Measurements from ENCODE around the gene SLC30A7. TPM values are rescaled to one million over a fixed set of nuclear protein-coding genes. Genes with fewer than 3 reads are reported as not detected.

SLC30A7 gene
- total RNA-seq, 6 experiments from 2014 or later = 27.7 to 36.8 (median 34.8) TPM

GRCh38 chr1:100959502-100960060, 63.7 kb downstream of the SLC30A7 start:
- Mint-ChIP-seq H3K27ac (peak overlapping the region; percentile 69), H3K4me1 (ENCODE audit: low read depth) (peaks cover 46% of the 10 kb centered on the region), H3K27me3 (ENCODE audit: insufficient read depth) (no peaks in the 10 kb centered on the region), H3K36me3 (ENCODE audit: low read depth) (peaks cover 24% of the 10 kb centered on the region), H3K9me3 (no peaks in the 10 kb centered on the region), H3K4me3 (0 out of 2 replicates have a peak overlapping the region, but pooled peaks have one; percentile 6)
- no peak for TF ChIP-seq CTCF (IDR thresholded peaks at IDR 0.05)
- peak; percentile 14 for DNase-seq

GRCh38 chr1:100960098-100960497, 64.2 kb downstream of the SLC30A7 start:
- Mint-ChIP-seq H3K27ac (peak overlapping the region; percentile 69), H3K4me1 (ENCODE audit: low read depth) (peaks cover 42% of the 10 kb centered on the region), H3K4me3 (no peak overlapping the region), H3K9me3 (no peaks in the 10 kb centered on the region), H3K36me3 (ENCODE audit: low read depth) (peaks cover 24% of the 10 kb centered on the region), H3K27me3 (ENCODE audit: insufficient read depth) (no peaks in the 10 kb centered on the region)
- no peak for DNase-seq
- no peak for TF ChIP-seq CTCF (IDR thresholded peaks at IDR 0.05)

GRCh38 chr1:100968621-100969020, 72.7 kb downstream of the SLC30A7 start:
- H3K27me3 Mint-ChIP-seq (ENCODE audit: insufficient read depth) = no peaks in the 10 kb centered on the region
- H3K36me3 Mint-ChIP-seq (ENCODE audit: low read depth) = peaks cover 6% of the 10 kb centered on the region; the same call in 1 of the 2 replicates
- no peak for DNase-seq
- no peak overlapping the region for H3K27ac Mint-ChIP-seq
- no peak overlapping the region for H3K4me3 Mint-ChIP-seq
- H3K9me3 Mint-ChIP-seq = no peaks in the 10 kb centered on the region
- TF ChIP-seq CTCF (IDR thresholded peaks at IDR 0.05) = no peak
- H3K4me1 Mint-ChIP-seq (ENCODE audit: low read depth) = peaks cover 17% of the 10 kb centered on the region

GRCh38 chr1:100969327-100969726, 73.4 kb downstream of the SLC30A7 start:
- no peak for TF ChIP-seq CTCF (IDR thresholded peaks at IDR 0.05)
- no peak for DNase-seq
- Mint-ChIP-seq H3K4me1 (ENCODE audit: low read depth) (peaks cover 17% of the 10 kb centered on the region), H3K4me3 (no peak overlapping the region), H3K27ac (no peak overlapping the region), H3K27me3 (ENCODE audit: insufficient read depth) (no peaks in the 10 kb centered on the region), H3K36me3 (ENCODE audit: low read depth) (peaks cover 6% of the 10 kb centered on the region; the same call in 1 of the 2 replicates), H3K9me3 (no peaks in the 10 kb centered on the region)

- peaks cover 19% of the 10 kb centered on the region for H3K4me1 Mint-ChIP-seq (ENCODE audit: low read depth)
- H3K9me3 Mint-ChIP-seq = no peaks in the 10 kb centered on the region
- no peak for TF ChIP-seq CTCF (IDR thresholded peaks at IDR 0.05)
- no peak overlapping the region for H3K27ac Mint-ChIP-seq
- H3K27me3 Mint-ChIP-seq (ENCODE audit: insufficient read depth) = no peaks in the 10 kb centered on the region
- peaks cover 11% of the 10 kb centered on the region; the same call in 1 of the 2 replicates for H3K36me3 Mint-ChIP-seq (ENCODE audit: low read depth)
- H3K4me3 Mint-ChIP-seq = no peak overlapping the region
- DNase-seq = no peak
These were observed 75.1 kb downstream of the SLC30A7 start for GRCh38 chr1:100971021-100971420.

All from HFFc6 (cell line).